ENCODE measurements around the gene SLC1A7. TPM values are rescaled to one million over a fixed set of nuclear protein-coding genes. Genes with fewer than 3 reads are reported as not detected.

The SLC1A7 gene
- total RNA-seq, 1 experiment from 2014 or later = not detected

GRCh38 chr1:53127546-53127945, 14.9 kb downstream of the SLC1A7 start:
- Histone ChIP-seq H2AFZ (ENCODE audit: low read length) (no peak overlapping the region), H3K9ac (ENCODE audit: low read length) (no peak overlapping the region), H3K27ac (ENCODE audit: low read length) (no peak overlapping the region), H3K9me3 (ENCODE audit: low read length) (no peaks in the 10 kb centered on the region), H3K79me2 (ENCODE audit: low read length) (no peaks in the 10 kb centered on the region), H3K4me2 (ENCODE audit: low read depth, low read length, poor library complexity, severe bottlenecking) (no peak overlapping the region), H4K20me1 (ENCODE audit: insufficient read depth, low read depth, low read length) (no peaks in the 10 kb centered on the region), H3K4me3 (ENCODE audit: low read length) (no peak overlapping the region), H3K36me3 (ENCODE audit: insufficient read depth, low read length) (no peaks in the 10 kb centered on the region), H3K4me1 (ENCODE audit: low read length) (no peaks in the 10 kb centered on the region), H3K27me3 (ENCODE audit: low read length) (no peaks in the 10 kb centered on the region), H3K9me2 (replicated peaks; ENCODE audit: insufficient read depth, low read length) (no peaks in the 10 kb centered on the region)
- no peak for DNase-seq

- no peak overlapping the region for H3K4me2 ChIP-seq (ENCODE audit: low read depth, low read length, poor library complexity, severe bottlenecking)
- H3K9me3 ChIP-seq (ENCODE audit: low read length) = no peaks in the 10 kb centered on the region
- H3K9ac ChIP-seq (ENCODE audit: low read length) = no peak overlapping the region
- no peaks in the 10 kb centered on the region for H3K27me3 ChIP-seq (ENCODE audit: low read length)
- no peaks in the 10 kb centered on the region for H3K4me1 ChIP-seq (ENCODE audit: low read length)
- no peak overlapping the region for H3K4me3 ChIP-seq (ENCODE audit: low read length)
- no peak overlapping the region for H2AFZ ChIP-seq (ENCODE audit: low read length)
- H3K79me2 ChIP-seq (ENCODE audit: low read length) = no peaks in the 10 kb centered on the region
- no peaks in the 10 kb centered on the region for H3K36me3 ChIP-seq (ENCODE audit: insufficient read depth, low read length)
- no peaks in the 10 kb centered on the region for H4K20me1 ChIP-seq (ENCODE audit: insufficient read depth, low read depth, low read length)
- no peak overlapping the region for H3K27ac ChIP-seq (ENCODE audit: low read length)
- no peak for DNase-seq
- no peaks in the 10 kb centered on the region for H3K9me2 ChIP-seq (replicated peaks; ENCODE audit: insufficient read depth, low read length)
Measured at GRCh38 chr1:53126495-53126894, 15.9 kb downstream of the SLC1A7 start.

- DNase-seq = peak; percentile 49
- H4K20me1 ChIP-seq (ENCODE audit: insufficient read depth, low read depth, low read length) = no peaks in the 10 kb centered on the region
- no peak overlapping the region for H3K4me3 ChIP-seq (ENCODE audit: low read length)
- no peaks in the 10 kb centered on the region for H3K36me3 ChIP-seq (ENCODE audit: insufficient read depth, low read length)
- no peak overlapping the region for H3K4me2 ChIP-seq (ENCODE audit: low read depth, low read length, poor library complexity, severe bottlenecking)
- no peaks in the 10 kb centered on the region for H3K4me1 ChIP-seq (ENCODE audit: low read length)
- H3K27me3 ChIP-seq (ENCODE audit: low read length) = no peaks in the 10 kb centered on the region
- H3K9me2 ChIP-seq (replicated peaks; ENCODE audit: insufficient read depth, low read length) = no peaks in the 10 kb centered on the region
- H3K79me2 ChIP-seq (ENCODE audit: low read length) = no peaks in the 10 kb centered on the region
- H3K9me3 ChIP-seq (ENCODE audit: low read length) = no peaks in the 10 kb centered on the region
- no peak overlapping the region for H3K27ac ChIP-seq (ENCODE audit: low read length)
- no peak overlapping the region for H3K9ac ChIP-seq (ENCODE audit: low read length)
- no peak overlapping the region for H2AFZ ChIP-seq (ENCODE audit: low read length)
Measured at GRCh38 chr1:53125623-53126360, 16.6 kb downstream of the SLC1A7 start.

GRCh38 chr1:53125122-53125521, 17.3 kb downstream of the SLC1A7 start:
- Histone ChIP-seq H3K79me2 (ENCODE audit: low read length) (no peaks in the 10 kb centered on the region), H2AFZ (ENCODE audit: low read length) (no peak overlapping the region)

GRCh38 chr1:53123453-53124140, 18.8 kb downstream of the SLC1A7 start:
- Histone ChIP-seq H3K4me2 (ENCODE audit: low read depth, low read length, poor library complexity, severe bottlenecking) (no peak overlapping the region), H3K9ac (ENCODE audit: low read length) (no peak overlapping the region), H3K9me2 (replicated peaks; ENCODE audit: insufficient read depth, low read length) (no peaks in the 10 kb centered on the region), H3K4me1 (ENCODE audit: low read length) (no peaks in the 10 kb centered on the region), H3K79me2 (ENCODE audit: low read length) (no peaks in the 10 kb centered on the region), H3K27me3 (ENCODE audit: low read length) (no peaks in the 10 kb centered on the region), H4K20me1 (ENCODE audit: insufficient read depth, low read depth, low read length) (no peaks in the 10 kb centered on the region), H3K9me3 (ENCODE audit: low read length) (no peaks in the 10 kb centered on the region), H3K27ac (ENCODE audit: low read length) (no peak overlapping the region), H2AFZ (ENCODE audit: low read length) (no peak overlapping the region), H3K36me3 (ENCODE audit: insufficient read depth, low read length) (no peaks in the 10 kb centered on the region), H3K4me3 (ENCODE audit: low read length) (no peak overlapping the region)
- DNase-seq = no peak

More at GRCh38 chr1:53125122-53125521, 17.3 kb downstream of the SLC1A7 start:
- no peak for DNase-seq
- Histone ChIP-seq H3K27me3 (ENCODE audit: low read length) (no peaks in the 10 kb centered on the region), H3K4me2 (ENCODE audit: low read depth, low read length, poor library complexity, severe bottlenecking) (no peak overlapping the region), H3K9me3 (ENCODE audit: low read length) (no peaks in the 10 kb centered on the region), H3K4me3 (ENCODE audit: low read length) (no peak overlapping the region), H3K9ac (ENCODE audit: low read length) (no peak overlapping the region), H3K9me2 (replicated peaks; ENCODE audit: insufficient read depth, low read length) (no peaks in the 10 kb centered on the region), H3K27ac (ENCODE audit: low read length) (no peak overlapping the region), H3K4me1 (ENCODE audit: low read length) (no peaks in the 10 kb centered on the region), H4K20me1 (ENCODE audit: insufficient read depth, low read depth, low read length) (no peaks in the 10 kb centered on the region), H3K36me3 (ENCODE audit: insufficient read depth, low read length) (no peaks in the 10 kb centered on the region)

GRCh38 chr1:53122961-53123413, 19.5 kb downstream of the SLC1A7 start:
- Histone ChIP-seq H3K27me3 (ENCODE audit: low read length) (no peaks in the 10 kb centered on the region), H2AFZ (ENCODE audit: low read length) (no peak overlapping the region), H3K4me2 (ENCODE audit: low read depth, low read length, poor library complexity, severe bottlenecking) (no peak overlapping the region), H3K4me3 (ENCODE audit: low read length) (no peak overlapping the region), H4K20me1 (ENCODE audit: insufficient read depth, low read depth, low read length) (no peaks in the 10 kb centered on the region), H3K27ac (ENCODE audit: low read length) (no peak overlapping the region), H3K9me3 (ENCODE audit: low read length) (no peaks in the 10 kb centered on the region), H3K4me1 (ENCODE audit: low read length) (no peaks in the 10 kb centered on the region), H3K79me2 (ENCODE audit: low read length) (no peaks in the 10 kb centered on the region), H3K9ac (ENCODE audit: low read length) (no peak overlapping the region), H3K36me3 (ENCODE audit: insufficient read depth, low read length) (no peaks in the 10 kb centered on the region), H3K9me2 (replicated peaks; ENCODE audit: insufficient read depth, low read length) (no peaks in the 10 kb centered on the region)
- no peak for DNase-seq

- Histone ChIP-seq H3K36me3 (ENCODE audit: insufficient read depth, low read length) (no peaks in the 10 kb centered on the region), H3K4me1 (ENCODE audit: low read length) (no peaks in the 10 kb centered on the region), H3K9me2 (replicated peaks; ENCODE audit: insufficient read depth, low read length) (no peaks in the 10 kb centered on the region), H3K4me3 (ENCODE audit: low read length) (no peak overlapping the region), H4K20me1 (ENCODE audit: insufficient read depth, low read depth, low read length) (no peaks in the 10 kb centered on the region), H3K79me2 (ENCODE audit: low read length) (no peaks in the 10 kb centered on the region), H3K9me3 (ENCODE audit: low read length) (no peaks in the 10 kb centered on the region), H3K4me2 (ENCODE audit: low read depth, low read length, poor library complexity, severe bottlenecking) (no peak overlapping the region), H3K9ac (ENCODE audit: low read length) (no peak overlapping the region), H3K27me3 (ENCODE audit: low read length) (no peaks in the 10 kb centered on the region), H2AFZ (ENCODE audit: low read length) (no peak overlapping the region), H3K27ac (ENCODE audit: low read length) (no peak overlapping the region)
- DNase-seq = no peak
Measured at GRCh38 chr1:53122201-53122885, 20.1 kb downstream of the SLC1A7 start.

Data from Karpas-422 (cell line).